IMR-90 (cell line): Measurements from ENCODE around the gene CRYBB1. TPM values are rescaled to one million over a fixed set of nuclear protein-coding genes. Genes with fewer than 3 reads are reported as not detected.

Experiments
- ATAC-seq: fragments of 200-7000 bp; cut with Tn5 transposase; 2 replicates; pipeline ENCODE4 v1.9.1; 2020; ENCODE audit warnings: low read depth, mild to moderate bottlenecking, moderate library complexity
- BruUV-seq: library from RNA; stranded (reverse); fragments of 400-500 nt; replicated peaks from 2 replicates; lab custom pipeline; 2021; lab: Mats Ljungman, UMichigan
- CTCF ChIA-PET: fragments of 300-600 bp; formaldehyde crosslinking; extraction: SDS; loops from one replicate; lab custom pipeline; 2021; ENCODE audit warnings: antibody characterized with exemption; lab: Yijun Ruan, JAX
- POLR2A ChIA-PET: fragments of 300-600 bp; sonication (Branson Sonifier 250); formaldehyde crosslinking; loops from one replicate; lab custom pipeline; 2022; ENCODE audit warnings: antibody characterized with exemption; ENCODE audit not compliant: unreplicated experiment; lab: Charles Lee
- DNase-seq: peaks from one replicate; pipeline ENCODE4 v3.0.0; 2013
- H2AFZ ChIP-seq: replicated peaks from 2 replicates; pipeline ENCODE3; 2013; ENCODE audit warnings: low read length, mild to moderate bottlenecking; ENCODE audit not compliant: poor library complexity
- H2AK5ac ChIP-seq: 2 replicates; pipeline ENCODE4 v1.6.1; 2013; ENCODE audit warnings: low read depth, low read length, inconsistent platforms
- H2AK9ac ChIP-seq: replicated peaks from 2 replicates; pipeline ENCODE3; 2013; ENCODE audit warnings: mild to moderate bottlenecking, low read depth, low read length, moderate library complexity; ENCODE audit not compliant: poor library complexity
- H2BK120ac ChIP-seq: 2 replicates; pipeline ENCODE4 v1.6.1; 2013; ENCODE audit warnings: low read depth, low read length, inconsistent platforms
- H2BK15ac ChIP-seq: 3 replicates; pipeline ENCODE4 v1.6.1; 2013; ENCODE audit warnings: low read depth, low read length, inconsistent platforms
- H2BK20ac ChIP-seq: 2 replicates; pipeline ENCODE4 v1.6.1; 2013; ENCODE audit warnings: low read depth, mild to moderate bottlenecking, inconsistent platforms, low read length, moderate library complexity
- H2BK5ac ChIP-seq: 2 replicates; pipeline ENCODE4 v1.6.1; 2013; ENCODE audit warnings: mild to moderate bottlenecking, low read depth, low read length, inconsistent platforms; ENCODE audit not compliant: poor library complexity, severe bottlenecking
- H3K14ac ChIP-seq: replicated peaks from 2 replicates; pipeline ENCODE4 v1.6.1; 2013; ENCODE audit warnings: low read depth, low read length, inconsistent platforms
- H3K18ac ChIP-seq: 2 replicates; pipeline ENCODE4 v1.6.1; 2013; ENCODE audit warnings: low read depth, low read length, control low read depth
- H3K23ac ChIP-seq: 2 replicates; pipeline ENCODE4 v1.6.1; 2013; ENCODE audit warnings: low read depth, low read length, inconsistent platforms
- H3K27ac ChIP-seq: 2 replicates; pipeline ENCODE4 v1.5.1; 2013; ENCODE audit warnings: mild to moderate bottlenecking, control low read depth, low read length; ENCODE audit not compliant: insufficient read depth
- H3K27me3 ChIP-seq: 2 replicates; pipeline ENCODE4 v1.6.1; 2013; ENCODE audit warnings: low read length; ENCODE audit not compliant: control insufficient read depth, insufficient read depth
- H3K36me3 ChIP-seq: 2 replicates; pipeline ENCODE4 v1.6.1; 2013; ENCODE audit warnings: low read length, mixed read lengths; ENCODE audit not compliant: control insufficient read depth, insufficient read depth
- H3K4ac ChIP-seq: 2 replicates; pipeline ENCODE4 v1.6.1; 2013; ENCODE audit warnings: low read depth, low read length, inconsistent platforms
- H3K4me1 ChIP-seq: 2 replicates; pipeline ENCODE4 v1.6.1; 2013; ENCODE audit warnings: low read length, mixed read lengths; ENCODE audit not compliant: control insufficient read depth, insufficient read depth
- H3K4me2 ChIP-seq: 2 replicates; pipeline ENCODE4 v1.6.1; 2013; ENCODE audit warnings: low read depth, mild to moderate bottlenecking, control low read depth, low read length, moderate library complexity
- H3K4me3 ChIP-seq: 2 replicates; pipeline ENCODE4 v1.5.1; 2013; ENCODE audit warnings: low read depth, mild to moderate bottlenecking, control low read depth, low read length, moderate library complexity; ENCODE audit not compliant: insufficient read depth
- H3K56ac ChIP-seq: 2 replicates; pipeline ENCODE4 v1.6.1; 2013; ENCODE audit warnings: low read length, inconsistent platforms; ENCODE audit not compliant: insufficient read depth; ENCODE audit errors: extremely low read depth
- H3K79me1 ChIP-seq, 2 experiments: 2 replicates each; pipeline ENCODE4 v1.6.1; 2013; ENCODE audit warnings: low read length in 2 of 2, inconsistent platforms in 1 of 2, low read depth in 1 of 2
- H3K9ac ChIP-seq: 2 replicates; pipeline ENCODE4 v1.6.1; 2013; ENCODE audit warnings: low read depth, low read length, control low read depth
- H3K9me1 ChIP-seq: 2 replicates; pipeline ENCODE4 v1.6.1; 2013; ENCODE audit warnings: low read length, inconsistent platforms; ENCODE audit not compliant: insufficient read depth
- H3K9me3 ChIP-seq: 2 replicates; pipeline ENCODE4 v1.6.1; 2013; ENCODE audit warnings: low read length; ENCODE audit not compliant: control insufficient read depth, insufficient read depth
- H4K20me1 ChIP-seq: 2 replicates; pipeline ENCODE4 v1.6.1; 2013; ENCODE audit warnings: low read length, inconsistent platforms; ENCODE audit not compliant: insufficient read depth
- H4K5ac ChIP-seq: 2 replicates; pipeline ENCODE4 v1.6.1; 2013; ENCODE audit warnings: mild to moderate bottlenecking, low read depth, low read length, control low read depth
- H4K8ac ChIP-seq, 2 experiments: 2 replicates each; pipeline ENCODE4 v1.6.1; 2013; ENCODE audit warnings: low read depth in 2 of 2, low read length in 2 of 2, control low read depth in 1 of 2, inconsistent platforms in 1 of 2
- H4K91ac ChIP-seq: 2 replicates; pipeline ENCODE4 v1.6.1; 2013; ENCODE audit warnings: low read depth, low read length, inconsistent platforms; ENCODE audit not compliant: insufficient read depth
- WGBS, 2 experiments: methylation state at CpG; one replicate each; pipeline versions ENCODE4 v1.1.5 to v1.1.7; 2013; ENCODE audit warnings: missing lambda C conversion rate in 2 of 2; ENCODE audit not compliant: insufficient read length in 1 of 2; ENCODE audit errors: extremely low coverage in 2 of 2; 5-methylcytosine and 5-hydroxymethylcytosine counted together
- dilution Hi-C: fragments of 300-500 bp; cut with HindIII; formaldehyde crosslinking; loops from one replicate; pipeline ENCODE4 v1.14.3; 2018; ENCODE audit warnings: low sequenced_read_pairs; ENCODE audit not compliant: unreplicated experiment
- in situ Hi-C: fragments of 300-500 bp; cut with MboI; formaldehyde crosslinking; loops from 3 replicates; pipeline ENCODE4 v1.14.3; 2019; ENCODE audit warnings: low sequenced_read_pairs, inconsistent platforms, mixed read lengths
- intact Hi-C: fragments of 100-400 bp; cut with micrococcal nuclease; formaldehyde crosslinking; loops from 2 replicates; pipeline ENCODE4 v1.10.0; 2022
- polyA plus RNA-seq, 3 experiments: library from polyadenylated mRNA; depleted of rRNA; stranded (reverse); fragments of >200 nt; gene quantifications; 2 replicates each; pipeline ENCODE4 v1.2.3, GENCODE V29; 2012; ENCODE audit warnings: low replicate concordance in 1 of 3
- total RNA-seq: library from RNA; depleted of rRNA; stranded (reverse); fragments of >200 nt; gene quantifications from 2 replicates; pipeline ENCODE4 v1.2.3, GENCODE V29; 2012
- TF ChIP-seq, protein P1 (sequence below): fragments of 150-350 bp; IDR thresholded peaks from 2 replicates; pipeline ENCODE4 v1.6.1; 2016; ENCODE audit warnings: low read depth, mild to moderate bottlenecking, low read length, moderate library complexity, borderline replicate concordance

Gene CRYBB1
- total and polyA plus RNA-seq, 2 of the 4 experiments (the other 2 are of a cell fraction): not detected

DNA sequence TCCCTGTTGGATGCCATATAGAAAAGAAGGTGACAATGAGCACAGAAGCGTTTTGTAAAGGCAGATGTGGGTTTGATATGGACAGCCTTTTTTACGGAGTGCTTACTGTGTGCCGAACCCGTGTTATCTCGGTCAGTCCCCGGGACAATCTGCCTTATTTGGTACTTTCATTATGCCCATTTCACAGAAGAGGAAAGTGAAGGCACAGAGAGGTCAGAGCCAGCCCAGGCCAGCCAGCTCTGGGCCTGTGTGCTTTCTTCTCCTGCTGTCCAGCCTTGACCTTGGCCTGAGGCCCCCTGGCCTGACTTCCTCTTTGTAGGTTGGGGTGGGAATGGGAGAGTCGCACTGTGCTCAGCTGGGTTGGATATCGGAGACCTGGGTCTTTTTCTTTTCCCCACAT, 628 bp upstream of the CRYBB1 start:
- H4K8ac ChIP-seq: no peak overlapping the region
- POLR2A ChIA-PET: no interaction called here
- WGBS, 2 experiments: 60% methylated on average over 1 of the region's 8 CpGs; no CpG with 5 or more reads in 1 of the 2 experiments
- H2BK120ac ChIP-seq: no peak overlapping the region
- H2AFZ ChIP-seq: no peak overlapping the region
- no peak overlapping the region for H3K4me3 ChIP-seq
- no peak overlapping the region for H2AK5ac ChIP-seq
- dilution Hi-C loops (no loop called here), in situ Hi-C loops (no loop called here), intact Hi-C loops (no loop called here)
- H3K14ac ChIP-seq: no peak overlapping the region
- H3K27me3 ChIP-seq: peaks cover 12% of the 10 kb centered on the region
- H3K4me1 ChIP-seq: no peaks in the 10 kb centered on the region
- no peak overlapping the region for H3K4me2 ChIP-seq
- H2BK15ac ChIP-seq: no peak overlapping the region
- no peak overlapping the region for H2BK5ac ChIP-seq
- ATAC-seq (no peak), DNase-seq (no peak)
- H3K9me1 ChIP-seq: no peaks in the 10 kb centered on the region
- no peak overlapping the region for H4K91ac ChIP-seq
- H3K4ac ChIP-seq: no peak overlapping the region
- no peaks in the 10 kb centered on the region for H4K20me1 ChIP-seq
- no peak overlapping the region for H3K56ac ChIP-seq
- no peaks in the 10 kb centered on the region for H3K79me1 ChIP-seq
- no peak overlapping the region for H3K23ac ChIP-seq
- no TSS peak for BruUV-seq
- TF ChIP-seq, protein P1, sequence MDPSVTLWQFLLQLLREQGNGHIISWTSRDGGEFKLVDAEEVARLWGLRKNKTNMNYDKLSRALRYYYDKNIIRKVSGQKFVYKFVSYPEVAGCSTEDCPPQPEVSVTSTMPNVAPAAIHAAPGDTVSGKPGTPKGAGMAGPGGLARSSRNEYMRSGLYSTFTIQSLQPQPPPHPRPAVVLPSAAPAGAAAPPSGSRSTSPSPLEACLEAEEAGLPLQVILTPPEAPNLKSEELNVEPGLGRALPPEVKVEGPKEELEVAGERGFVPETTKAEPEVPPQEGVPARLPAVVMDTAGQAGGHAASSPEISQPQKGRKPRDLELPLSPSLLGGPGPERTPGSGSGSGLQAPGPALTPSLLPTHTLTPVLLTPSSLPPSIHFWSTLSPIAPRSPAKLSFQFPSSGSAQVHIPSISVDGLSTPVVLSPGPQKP: no peak
- H3K9ac ChIP-seq: no peak overlapping the region
- no peaks in the 10 kb centered on the region for H3K9me3 ChIP-seq
- no peak overlapping the region for H4K5ac ChIP-seq
- peak overlapping the region; percentile 47 for H2AK9ac ChIP-seq
- H3K18ac ChIP-seq: no peak overlapping the region
- CTCF ChIA-PET: no interaction called here
- H3K27ac ChIP-seq: no peak overlapping the region
- H3K36me3 ChIP-seq: no peaks in the 10 kb centered on the region
- no peak overlapping the region for H2BK20ac ChIP-seq
